Stimulated activated CD4-positive, alpha-beta T cell treated with anti-CD3 and anti-CD28 coated beads, Interleukin-2, amount 100 ng/mL, for 4 hours (primary cell): ENCODE results near the gene VASP.
"Not testable (repeated sequence)": the region's sequence is repeated elsewhere in the genome, so short reads cannot be mapped to it uniquely, and the experiment has no call there.

Experiments used
- DNase-seq: peaks from one replicate; pipeline ENCODE4 v3.0.0-alpha.2; 2020; ENCODE audit warnings: low read depth

Gene VASP

DNA sequence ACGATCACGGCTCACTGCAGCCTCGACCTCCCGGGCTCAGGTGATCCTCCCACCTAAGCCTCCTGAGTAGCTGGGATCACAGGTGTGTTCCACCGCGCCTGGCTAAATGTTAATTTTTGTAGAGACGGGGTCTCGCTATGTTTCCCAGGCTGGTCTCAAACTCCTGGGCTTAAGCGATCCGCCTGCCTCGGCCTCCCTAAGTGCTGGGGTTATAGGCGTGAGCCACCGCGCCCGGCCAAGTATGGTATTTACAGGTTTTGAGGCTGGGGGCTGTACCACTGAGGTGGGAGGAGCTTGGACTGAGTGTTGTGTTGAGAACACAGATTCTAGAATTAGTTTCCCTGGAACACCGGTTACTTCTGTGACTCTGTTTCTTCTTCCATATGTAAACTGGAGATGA, 9.5 kb upstream of the VASP start:
- no peak for DNase-seq

DNA sequence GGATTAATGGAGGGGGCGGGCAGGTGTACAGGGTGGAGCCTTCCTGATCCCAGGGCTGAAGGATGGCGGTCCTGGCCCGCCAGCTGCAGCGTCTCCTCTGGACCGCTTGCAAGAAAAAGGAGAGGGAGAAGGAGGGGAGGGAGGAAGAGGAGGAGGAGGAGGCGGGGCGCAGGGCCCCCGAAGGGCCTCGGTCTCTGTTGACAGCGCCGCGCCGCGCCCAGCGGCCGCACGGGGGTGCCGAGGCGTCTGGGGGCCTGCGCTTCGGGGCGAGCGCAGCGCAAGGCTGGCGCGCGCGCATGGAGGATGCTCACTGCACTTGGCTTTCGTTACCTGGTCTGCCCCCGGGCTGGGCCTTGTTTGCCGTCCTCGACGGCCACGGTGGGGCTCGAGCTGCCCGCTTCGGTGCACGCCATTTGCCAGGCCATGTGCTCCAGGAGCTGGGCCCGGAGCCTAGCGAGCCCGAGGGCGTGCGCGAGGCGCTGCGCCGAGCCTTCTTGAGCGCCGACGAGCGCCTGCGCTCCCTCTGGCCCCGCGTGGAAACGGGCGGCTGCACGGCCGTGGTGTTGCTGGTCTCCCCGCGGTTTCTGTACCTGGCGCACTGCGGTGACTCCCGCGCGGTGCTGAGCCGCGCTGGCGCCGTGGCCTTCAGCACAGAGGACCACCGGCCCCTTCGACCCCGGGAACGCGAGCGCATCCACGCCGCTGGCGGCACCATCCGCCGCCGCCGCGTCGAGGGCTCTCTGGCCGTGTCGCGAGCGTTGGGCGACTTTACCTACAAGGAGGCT, 8.7 kb upstream of the VASP start, which contains the start of gene PPM1N:
Gene PPM1N, plus strand, starts transcription at position 33 of the 785 bp plus-strand sequence. Its CDS starts 30 bp downstream, at position 63.
- DNase-seq = peak; percentile 55

DNA sequence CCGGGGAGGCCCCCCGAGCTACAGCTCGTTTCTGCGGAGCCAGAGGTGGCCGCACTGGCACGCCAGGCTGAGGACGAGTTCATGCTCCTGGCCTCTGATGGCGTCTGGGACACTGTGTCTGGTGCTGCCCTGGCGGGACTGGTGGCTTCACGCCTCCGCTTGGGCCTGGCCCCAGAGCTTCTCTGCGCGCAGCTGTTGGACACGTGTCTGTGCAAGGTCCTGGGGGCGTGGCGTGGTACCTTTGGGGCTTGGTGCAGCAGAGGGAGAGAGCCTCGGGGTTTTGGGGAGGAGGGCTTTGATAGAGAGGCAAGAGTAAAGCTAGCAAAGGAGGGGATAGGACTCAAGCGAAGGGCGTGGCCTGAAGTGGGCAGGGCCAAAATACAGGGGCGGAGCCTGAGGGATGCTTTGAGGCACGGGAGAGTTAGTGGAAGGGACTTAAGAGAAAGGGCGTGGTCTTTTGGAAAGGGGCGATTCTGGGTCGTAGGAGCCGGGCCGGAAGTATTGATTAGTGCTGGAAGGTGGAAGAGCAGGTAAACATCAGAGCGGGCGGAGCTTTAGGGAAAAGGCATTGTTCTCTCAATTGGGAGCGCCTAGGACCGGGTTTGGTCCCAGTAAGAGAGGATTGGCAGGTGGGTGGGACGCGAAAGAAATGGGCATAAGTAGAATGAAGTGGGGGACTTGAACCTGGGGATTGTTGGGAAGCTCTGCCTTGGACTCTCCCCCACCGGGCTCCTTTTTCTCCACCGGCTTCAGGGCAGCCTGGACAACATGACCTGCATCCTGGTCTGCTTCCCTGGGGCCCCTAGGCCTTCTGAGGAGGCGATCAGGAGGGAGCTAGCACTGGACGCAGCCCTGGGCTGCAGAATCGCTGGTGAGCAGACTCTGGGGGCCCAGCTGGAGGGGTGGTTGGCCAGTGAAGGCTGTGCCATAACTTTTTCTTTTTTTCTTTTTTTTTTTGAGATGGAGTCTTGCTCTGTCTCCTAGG, 7.8 kb upstream of the VASP start:
- peak; percentile 65 for DNase-seq

DNA sequence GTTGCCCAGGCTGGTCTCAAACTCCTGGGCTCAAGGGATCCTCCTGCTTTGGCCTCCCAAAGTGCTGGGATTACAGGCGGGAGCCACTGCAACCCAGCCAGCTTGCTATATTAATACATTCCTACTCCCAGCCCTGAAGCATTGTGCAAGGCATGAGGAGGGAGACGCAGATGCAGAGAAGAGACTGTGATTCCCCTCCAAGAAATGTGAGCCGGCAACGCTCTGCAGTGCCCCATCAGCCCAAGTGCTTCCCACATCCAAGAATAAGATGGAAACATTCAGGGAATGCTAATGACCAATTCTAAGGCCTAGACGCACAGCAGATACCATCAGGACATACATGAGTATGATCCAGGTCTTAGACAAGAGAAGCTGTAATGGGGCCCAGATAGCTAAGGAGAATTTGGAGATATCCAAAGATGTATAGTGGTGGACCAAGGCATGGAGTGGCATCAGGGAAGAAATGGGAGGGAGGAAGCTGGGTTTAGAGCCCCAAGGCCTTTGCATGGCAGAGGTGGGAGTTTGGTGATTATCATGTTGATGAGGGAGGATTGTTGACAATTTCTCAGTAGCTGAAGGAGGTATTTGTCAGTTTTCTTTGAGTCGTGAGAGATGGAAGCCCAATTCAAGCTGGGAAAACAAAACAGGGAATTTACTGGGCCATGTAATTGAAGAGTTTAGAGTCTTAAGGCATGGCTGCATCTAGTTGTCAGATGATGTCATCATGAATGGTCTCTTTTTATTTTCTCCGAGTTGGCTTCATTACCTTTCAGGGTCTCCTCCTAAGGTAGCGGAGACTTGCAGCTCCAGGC, 6.2 kb upstream of the VASP start:
- DNase-seq = no peak

GRCh38 chr19:45501730-45502014, 5.6 kb upstream of the VASP start:
- no peak for DNase-seq

GRCh38 chr19:45502111-45502510, 5.2 kb upstream of the VASP start:
- no peak for DNase-seq

DNA sequence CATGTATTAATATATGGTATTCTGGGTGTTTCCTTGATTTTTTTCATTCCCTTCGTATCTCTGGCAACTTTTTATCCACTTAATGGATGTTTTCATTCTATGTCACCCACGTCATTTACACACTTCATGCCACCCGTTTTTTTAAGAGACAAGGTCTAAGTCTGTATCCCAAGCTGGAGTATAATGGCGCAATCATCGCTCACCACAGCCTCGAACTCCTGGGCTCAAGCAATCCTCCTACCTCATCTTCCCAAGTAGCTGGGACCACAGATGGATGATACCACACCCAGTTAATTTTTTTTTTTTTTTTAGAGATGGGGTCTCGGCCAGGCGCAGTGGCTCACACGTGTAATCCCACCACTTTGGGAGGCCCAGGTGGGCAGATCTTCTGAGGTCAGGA, 3.4 kb upstream of the VASP start:
- no peak for DNase-seq

DNA sequence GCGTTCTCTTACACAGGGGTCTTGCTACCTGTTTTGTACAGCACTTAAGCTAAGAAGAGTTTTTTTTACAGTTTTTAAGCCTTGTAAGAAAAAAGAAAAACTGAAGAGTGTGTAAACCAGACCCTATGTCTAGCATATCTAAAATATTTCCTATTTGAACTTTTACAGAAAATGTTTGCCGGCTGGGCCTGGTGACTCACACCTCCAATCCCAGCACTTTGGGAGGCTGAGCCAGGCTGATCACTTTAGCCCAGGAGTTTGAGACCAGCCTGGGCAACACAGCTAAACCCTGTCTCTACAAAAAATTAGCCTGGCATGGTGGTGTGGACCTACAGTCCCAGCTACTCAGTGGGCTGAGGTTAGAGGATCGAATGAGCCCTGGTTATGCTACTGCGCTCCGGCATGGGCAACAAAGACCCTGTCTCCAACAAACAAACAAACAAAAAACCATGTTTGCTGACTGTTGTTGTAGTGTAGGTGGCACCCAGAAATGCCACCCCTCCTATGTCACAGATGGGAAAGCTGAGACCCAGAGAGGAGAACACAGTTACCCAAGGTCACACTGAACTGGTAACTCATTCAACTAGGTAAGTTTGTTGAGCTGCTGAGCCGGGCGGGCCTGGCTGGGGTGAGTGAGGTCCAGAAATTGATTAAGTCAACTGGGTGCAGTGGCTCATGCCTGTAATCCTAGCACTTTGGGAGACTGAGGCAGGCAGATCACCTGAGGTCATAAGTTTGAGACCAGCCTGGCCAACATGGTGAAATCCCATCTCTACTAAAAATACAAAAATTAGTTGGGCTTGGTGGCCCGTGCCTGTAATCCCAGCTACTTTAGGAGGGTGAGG, 1.9 kb upstream of the VASP start:
- no peak for DNase-seq

- DNase-seq = no peak
Measured at GRCh38 chr19:45505996-45506245, 1.4 kb upstream of the VASP start.

- DNase-seq = peak; percentile 100
Measured at GRCh38 chr19:45506246-45506988, 862 bp upstream of the VASP start.

DNA sequence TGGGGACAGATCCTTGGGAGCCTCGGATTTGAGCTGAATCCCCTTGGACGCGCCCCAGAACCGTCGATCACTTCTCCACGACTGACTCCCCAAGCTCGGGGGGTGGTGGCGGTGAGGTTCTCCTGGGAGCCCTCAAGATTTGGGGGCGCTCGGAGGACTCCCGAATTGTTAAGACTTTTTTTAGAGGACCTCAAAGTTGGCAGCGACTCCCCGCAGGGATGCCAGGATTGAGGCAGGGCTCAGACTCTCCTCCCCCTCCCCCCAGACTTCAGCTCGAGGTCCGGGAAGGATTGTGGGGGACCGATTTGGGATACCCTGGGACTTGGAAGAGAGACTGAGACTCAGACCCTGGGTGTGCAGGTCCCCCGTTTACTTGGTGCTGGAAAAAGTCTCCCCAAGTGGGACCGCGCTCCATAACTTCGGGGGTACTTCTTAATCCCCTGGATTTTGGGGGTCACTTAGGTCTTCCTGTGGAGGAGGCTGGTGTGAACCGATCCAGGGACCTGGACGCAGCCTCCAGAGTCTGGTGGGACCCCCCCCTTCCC, 665 bp downstream of the VASP start:
- no peak for DNase-seq

DNA sequence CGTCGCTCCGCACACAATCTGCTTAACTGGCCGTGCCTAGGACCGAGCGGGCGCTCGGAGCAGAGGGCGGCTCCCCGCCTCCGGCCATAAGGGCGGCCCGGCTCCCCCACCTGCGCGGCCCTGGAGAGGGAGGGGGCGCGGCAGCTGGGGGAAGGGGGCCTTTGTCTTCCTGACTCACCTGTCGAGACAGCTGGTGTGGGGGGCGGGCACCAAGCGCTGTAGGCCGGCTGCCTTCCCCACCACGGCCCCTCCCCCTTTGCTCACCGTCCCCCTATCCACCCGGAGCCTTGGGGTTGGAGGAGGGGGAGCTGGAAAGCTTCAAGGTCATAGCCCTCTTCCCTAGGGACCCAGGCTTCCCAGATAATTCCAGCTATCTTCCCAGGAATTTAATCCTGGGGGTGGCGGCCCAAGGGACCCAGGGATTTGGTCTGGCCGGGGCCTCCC, 1.2 kb downstream of the VASP start:
- peak; percentile 47 for DNase-seq

- no peak for DNase-seq
Measured at GRCh38 chr19:45508861-45509691, 1.8 kb downstream of the VASP start.

GRCh38 chr19:45509692-45510015, 2.4 kb downstream of the VASP start:
- DNase-seq = no peak

DNA sequence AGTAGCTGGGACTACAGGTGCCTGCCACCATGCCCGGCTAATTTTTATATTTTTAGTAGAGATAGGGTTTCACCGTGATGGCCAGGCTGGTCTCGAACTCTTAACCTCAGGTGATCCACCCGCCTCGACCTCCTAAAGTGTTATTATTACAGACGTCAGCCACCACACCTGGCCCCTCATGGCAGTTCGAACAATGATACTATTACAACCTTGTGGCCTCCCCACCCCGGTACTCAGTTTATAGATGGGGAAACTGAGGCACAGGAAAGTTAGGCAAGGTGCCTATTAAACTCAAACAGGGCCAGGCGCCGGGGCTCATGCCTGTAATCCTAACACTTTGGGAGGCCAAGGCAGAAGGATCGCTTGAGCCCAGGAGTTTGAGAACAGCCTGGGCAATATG, 3.1 kb downstream of the VASP start:
- not testable (repeated sequence) for DNase-seq

DNA sequence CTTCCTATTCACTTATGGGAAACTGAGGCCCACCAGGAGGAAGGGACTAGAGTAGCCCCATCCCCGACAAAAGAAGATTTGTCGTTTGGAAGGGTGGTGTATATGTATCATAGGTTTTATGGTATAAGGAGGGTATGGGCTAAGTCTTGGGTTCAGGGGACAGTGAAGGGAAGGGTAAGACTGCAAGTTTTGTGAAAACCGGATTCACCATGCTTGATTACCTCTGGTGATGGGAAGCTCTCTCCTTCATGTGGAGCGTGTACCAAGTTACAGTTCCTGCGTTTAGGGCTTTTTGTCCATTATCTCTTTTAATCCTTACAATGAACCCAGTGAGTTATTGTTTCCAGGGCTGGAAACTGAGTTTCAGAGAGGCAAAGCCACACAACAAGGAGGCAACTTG, 3.8 kb downstream of the VASP start:
- DNase-seq = no peak

GRCh38 chr19:45512881-45513483, 5.7 kb downstream of the VASP start:
- no peak for DNase-seq

GRCh38 chr19:45514376-45515051, 7.2 kb downstream of the VASP start:
- DNase-seq = no peak

GRCh38 chr19:45515081-45515624, 7.9 kb downstream of the VASP start:
- no peak for DNase-seq
